Measurements from ENCODE around the gene NCKAP5. TPM values are rescaled to one million over a fixed set of nuclear protein-coding genes. Genes with fewer than 3 reads are reported as not detected.
A peak's percentile ranks its signal among the peaks of the same experiment; 100 is the strongest.

NCKAP5 gene
- total and polyA plus RNA-seq, 4 donors = 0.57 to 2.8 (median 2.4) TPM

DNA sequence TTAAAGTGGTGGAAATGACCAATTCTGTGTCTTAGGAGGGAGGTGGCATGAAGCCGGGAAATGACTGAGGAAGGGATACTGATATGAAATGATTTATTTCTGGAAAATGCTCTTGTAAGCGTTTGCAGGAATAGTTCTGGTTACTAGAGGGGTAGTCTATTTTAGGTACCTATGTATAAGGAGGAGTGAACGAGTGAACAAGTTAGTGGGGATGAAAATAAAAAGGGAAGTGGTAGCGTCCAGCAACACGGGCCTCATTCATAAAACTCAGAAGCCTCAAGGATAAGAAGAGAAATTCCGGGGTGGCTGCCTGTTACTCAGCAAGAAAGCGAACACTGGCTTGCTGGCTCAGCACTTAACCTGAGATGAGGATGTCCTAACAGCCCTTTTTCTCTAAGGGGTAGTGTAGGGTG is 303.3 kb downstream of the NCKAP5 start:
- no peaks in the 10 kb centered on the region for H3K27me3 ChIP-seq (ENCODE audit: control insufficient read depth in 4 of 4, insufficient read depth in 4 of 4, low read length in 3 of 4)
- no peaks in the 10 kb centered on the region for H3K9me3 ChIP-seq (ENCODE audit: control insufficient read depth in 4 of 4, low read length in 3 of 4)
- peak overlapping the region in 1 of 2 donors; percentile 41 for H3K27ac ChIP-seq (ENCODE audit: low read depth in 1 of 2, low read length in 2 of 2)
- H3K36me3 ChIP-seq (ENCODE audit: control insufficient read depth in 4 of 4, insufficient read depth in 3 of 4, low read depth in 1 of 4, low read length in 3 of 4) = no peaks in the 10 kb centered on the region
- no peak overlapping the region for H3K9ac ChIP-seq (ENCODE audit: low read depth in 1 of 2, low read length in 2 of 2)
- DNase-seq (ENCODE audit: low spot score) = no peak
- TF ChIP-seq MAX (IDR thresholded peaks at IDR 0.05) (no peak), FOXA1 (IDR thresholded peaks at IDR 0.05) (no peak), YY1 (IDR thresholded peaks at IDR 0.05) (no peak), HNF4G (IDR thresholded peaks at IDR 0.05) (no peak), JUND (IDR thresholded peaks at IDR 0.05) (no peak), SP1 (IDR thresholded peaks at IDR 0.05) (no peak), REST (IDR thresholded peaks at IDR 0.05) (no peak), RXRA (IDR thresholded peaks at IDR 0.05) (no peak), TAF1 (conservative IDR thresholded peaks at IDR 0.05) (no peak), GABPA (IDR thresholded peaks at IDR 0.05 in 1 of 2, conservative IDR thresholded peaks at IDR 0.05 in 1 of 2) (no peak), ZBTB33 (IDR thresholded peaks at IDR 0.05) (no peak), HNF4A (conservative IDR thresholded peaks at IDR 0.05) (no peak), NR2F2 (IDR thresholded peaks at IDR 0.05) (no peak), RAD21 (IDR thresholded peaks at IDR 0.05) (no peak)
- TF ChIP-seq, protein P1, sequence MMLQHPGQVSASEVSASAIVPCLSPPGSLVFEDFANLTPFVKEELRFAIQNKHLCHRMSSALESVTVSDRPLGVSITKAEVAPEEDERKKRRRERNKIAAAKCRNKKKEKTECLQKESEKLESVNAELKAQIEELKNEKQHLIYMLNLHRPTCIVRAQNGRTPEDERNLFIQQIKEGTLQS (IDR thresholded peaks at IDR 0.05) = no peak
- 60% methylated on average over 7 of the region's 7 CpGs for WGBS
- peaks cover 4 to 13% (median 9%) of the 10 kb centered on the region in 4 donors for H3K4me1 ChIP-seq (ENCODE audit: control insufficient read depth in 4 of 4, insufficient read depth in 4 of 4, low read length in 3 of 4)
- H3K4me3 ChIP-seq (ENCODE audit: low read depth in 1 of 3, low read length in 3 of 3) = no peak overlapping the region

GRCh38 chr2:133262893-133263292 is 305.4 kb downstream of the NCKAP5 start:
- DNase-seq (ENCODE audit: low spot score) = no peak
- no peaks in the 10 kb centered on the region for H3K27me3 ChIP-seq (ENCODE audit: control insufficient read depth in 4 of 4, insufficient read depth in 4 of 4, low read length in 3 of 4)
- H3K9ac ChIP-seq (ENCODE audit: low read depth in 1 of 2, low read length in 2 of 2) = no peak overlapping the region
- H3K4me3 ChIP-seq (ENCODE audit: low read depth in 1 of 3, low read length in 3 of 3) = no peak overlapping the region
- no peaks in the 10 kb centered on the region for H3K36me3 ChIP-seq (ENCODE audit: control insufficient read depth in 4 of 4, insufficient read depth in 3 of 4, low read depth in 1 of 4, low read length in 3 of 4)
- H3K27ac ChIP-seq (ENCODE audit: low read depth in 1 of 2, low read length in 2 of 2) = no peak overlapping the region
- TF ChIP-seq, protein P1 (IDR thresholded peaks at IDR 0.05) = no peak
- TF ChIP-seq TAF1 (conservative IDR thresholded peaks at IDR 0.05) (no peak), RAD21 (IDR thresholded peaks at IDR 0.05) (peak; percentile 37 to 42)
- TF ChIP-seq, protein P2, sequence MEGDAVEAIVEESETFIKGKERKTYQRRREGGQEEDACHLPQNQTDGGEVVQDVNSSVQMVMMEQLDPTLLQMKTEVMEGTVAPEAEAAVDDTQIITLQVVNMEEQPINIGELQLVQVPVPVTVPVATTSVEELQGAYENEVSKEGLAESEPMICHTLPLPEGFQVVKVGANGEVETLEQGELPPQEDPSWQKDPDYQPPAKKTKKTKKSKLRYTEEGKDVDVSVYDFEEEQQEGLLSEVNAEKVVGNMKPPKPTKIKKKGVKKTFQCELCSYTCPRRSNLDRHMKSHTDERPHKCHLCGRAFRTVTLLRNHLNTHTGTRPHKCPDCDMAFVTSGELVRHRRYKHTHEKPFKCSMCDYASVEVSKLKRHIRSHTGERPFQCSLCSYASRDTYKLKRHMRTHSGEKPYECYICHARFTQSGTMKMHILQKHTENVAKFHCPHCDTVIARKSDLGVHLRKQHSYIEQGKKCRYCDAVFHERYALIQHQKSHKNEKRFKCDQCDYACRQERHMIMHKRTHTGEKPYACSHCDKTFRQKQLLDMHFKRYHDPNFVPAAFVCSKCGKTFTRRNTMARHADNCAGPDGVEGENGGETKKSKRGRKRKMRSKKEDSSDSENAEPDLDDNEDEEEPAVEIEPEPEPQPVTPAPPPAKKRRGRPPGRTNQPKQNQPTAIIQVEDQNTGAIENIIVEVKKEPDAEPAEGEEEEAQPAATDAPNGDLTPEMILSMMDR (IDR thresholded peaks at IDR 0.05; ENCODE audit: low read depth, low read length, missing input control) = no peak
- H3K4me1 ChIP-seq (ENCODE audit: control insufficient read depth in 4 of 4, insufficient read depth in 4 of 4, low read length in 3 of 4) = peaks cover 4 to 13% (median 9%) of the 10 kb centered on the region in 4 donors
- no peaks in the 10 kb centered on the region for H3K9me3 ChIP-seq (ENCODE audit: control insufficient read depth in 4 of 4, low read length in 3 of 4)
- 86% methylated on average over 2 of the region's 2 CpGs for WGBS
